Measurements from ENCODE around the gene OTOP1. TPM values are rescaled to one million over a fixed set of nuclear protein-coding genes. Genes with fewer than 3 reads are reported as not detected.
"Not testable (repeated sequence)": the region's sequence is repeated elsewhere in the genome, so short reads cannot be mapped to it uniquely, and the experiment has no call there.

The OTOP1 gene
- total RNA-seq, 4 donors from 2014 or later = 0.72 TPM; not detected in 3

DNA sequence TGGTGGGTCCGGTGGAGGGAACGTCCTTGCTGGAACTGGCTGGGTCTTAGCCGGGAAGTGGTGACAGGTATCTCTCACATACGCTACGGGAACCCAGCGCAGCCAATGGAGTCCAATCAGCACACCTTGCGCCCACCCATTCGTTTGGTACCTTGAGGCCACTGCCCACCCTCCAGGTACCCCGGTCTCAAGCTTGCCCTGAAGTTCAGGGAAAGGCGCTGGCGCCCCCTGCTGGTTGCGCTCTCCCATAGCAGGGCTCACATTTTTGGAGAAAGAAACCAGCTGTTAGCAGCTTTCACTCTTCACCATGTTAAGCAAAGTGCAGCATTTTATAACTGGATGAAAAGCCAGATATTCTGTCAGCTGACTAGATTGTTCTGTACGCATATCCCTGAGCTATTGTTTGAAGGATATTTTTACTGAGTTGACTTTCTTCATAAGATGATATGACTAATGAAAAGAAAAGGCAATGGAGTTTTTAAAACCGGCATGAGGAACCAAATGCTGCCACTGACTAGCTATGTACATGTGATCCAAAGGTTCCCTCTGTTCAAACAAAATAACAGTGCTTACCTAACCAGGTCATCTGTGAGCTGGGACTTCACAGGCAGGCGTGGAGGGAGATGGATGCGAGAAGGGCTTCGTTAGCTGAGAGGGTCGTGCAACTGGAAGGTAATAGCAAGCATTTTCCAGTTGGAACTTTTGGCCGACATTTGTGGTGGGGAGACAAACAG, 43.7 kb downstream of the OTOP1 start:
- TF ChIP-seq, protein P1, sequence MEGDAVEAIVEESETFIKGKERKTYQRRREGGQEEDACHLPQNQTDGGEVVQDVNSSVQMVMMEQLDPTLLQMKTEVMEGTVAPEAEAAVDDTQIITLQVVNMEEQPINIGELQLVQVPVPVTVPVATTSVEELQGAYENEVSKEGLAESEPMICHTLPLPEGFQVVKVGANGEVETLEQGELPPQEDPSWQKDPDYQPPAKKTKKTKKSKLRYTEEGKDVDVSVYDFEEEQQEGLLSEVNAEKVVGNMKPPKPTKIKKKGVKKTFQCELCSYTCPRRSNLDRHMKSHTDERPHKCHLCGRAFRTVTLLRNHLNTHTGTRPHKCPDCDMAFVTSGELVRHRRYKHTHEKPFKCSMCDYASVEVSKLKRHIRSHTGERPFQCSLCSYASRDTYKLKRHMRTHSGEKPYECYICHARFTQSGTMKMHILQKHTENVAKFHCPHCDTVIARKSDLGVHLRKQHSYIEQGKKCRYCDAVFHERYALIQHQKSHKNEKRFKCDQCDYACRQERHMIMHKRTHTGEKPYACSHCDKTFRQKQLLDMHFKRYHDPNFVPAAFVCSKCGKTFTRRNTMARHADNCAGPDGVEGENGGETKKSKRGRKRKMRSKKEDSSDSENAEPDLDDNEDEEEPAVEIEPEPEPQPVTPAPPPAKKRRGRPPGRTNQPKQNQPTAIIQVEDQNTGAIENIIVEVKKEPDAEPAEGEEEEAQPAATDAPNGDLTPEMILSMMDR (IDR thresholded peaks at IDR 0.05) = peak in 1 of 2 donors; percentile 40
- TF ChIP-seq EP300 (IDR thresholded peaks at IDR 0.05) = no peak
- Histone ChIP-seq H3K27me3 (peaks cover 12% of the 10 kb centered on the region), H3K27ac (no peak overlapping the region), H3K36me3 (no peaks in the 10 kb centered on the region), H3K4me1 (no peaks in the 10 kb centered on the region), H3K9me3 (no peaks in the 10 kb centered on the region), H3K4me3 (no peak overlapping the region)
- no peak for DNase-seq (ENCODE audit: low spot score in 2 of 2)
- WGBS = 43% methylated on average over 17 of the region's 19 CpGs

DNA sequence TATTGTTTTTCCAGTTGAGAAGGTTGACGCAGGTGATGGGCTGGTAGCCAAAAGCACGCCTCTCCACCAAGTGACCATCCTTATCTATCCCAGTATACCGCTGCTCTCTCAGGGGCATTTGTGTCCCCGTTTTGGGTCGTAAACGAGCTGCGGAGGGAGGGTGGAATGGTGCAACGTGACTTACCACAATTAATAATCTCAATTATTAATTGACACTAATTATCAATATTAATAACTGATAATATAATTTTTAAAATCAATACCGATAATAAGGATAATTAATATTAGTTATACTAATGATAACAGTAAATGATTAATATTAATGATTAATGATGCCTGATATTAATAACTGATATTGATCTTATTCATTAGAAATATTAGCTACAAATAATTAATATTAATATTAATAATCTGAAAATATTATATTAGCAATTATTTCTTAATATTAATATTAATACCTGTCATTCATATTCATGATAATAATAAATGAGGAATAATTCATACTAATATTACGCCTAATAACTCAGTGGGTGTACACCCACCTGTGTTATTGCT, 56.1 kb downstream of the OTOP1 start:
- 87% methylated on average over 10 of the region's 10 CpGs for WGBS

GRCh38 chr4:4167981-4168780, 58.5 kb downstream of the OTOP1 start:
- not testable (repeated sequence) for H3K4me3 ChIP-seq; H3K36me3 ChIP-seq; H3K27me3 ChIP-seq; DNase-seq (ENCODE audit: low spot score in 2 of 2); H3K27ac ChIP-seq; H3K9me3 ChIP-seq; H3K4me1 ChIP-seq
- 85% methylated on average over 19 of the region's 19 CpGs for WGBS

More for the DNA sequence above, 56.1 kb downstream of the OTOP1 start:
- H3K27me3 ChIP-seq = peaks cover 3% of the 10 kb centered on the region
- no peaks in the 10 kb centered on the region for H3K4me1 ChIP-seq
- DNase-seq (ENCODE audit: low spot score in 2 of 2) = no peak
- H3K4me3 ChIP-seq = no peak overlapping the region
- no peaks in the 10 kb centered on the region for H3K9me3 ChIP-seq
- TF ChIP-seq EP300 (IDR thresholded peaks at IDR 0.05) = no peak
- H3K27ac ChIP-seq = no peak overlapping the region
- no peaks in the 10 kb centered on the region for H3K36me3 ChIP-seq

DNA sequence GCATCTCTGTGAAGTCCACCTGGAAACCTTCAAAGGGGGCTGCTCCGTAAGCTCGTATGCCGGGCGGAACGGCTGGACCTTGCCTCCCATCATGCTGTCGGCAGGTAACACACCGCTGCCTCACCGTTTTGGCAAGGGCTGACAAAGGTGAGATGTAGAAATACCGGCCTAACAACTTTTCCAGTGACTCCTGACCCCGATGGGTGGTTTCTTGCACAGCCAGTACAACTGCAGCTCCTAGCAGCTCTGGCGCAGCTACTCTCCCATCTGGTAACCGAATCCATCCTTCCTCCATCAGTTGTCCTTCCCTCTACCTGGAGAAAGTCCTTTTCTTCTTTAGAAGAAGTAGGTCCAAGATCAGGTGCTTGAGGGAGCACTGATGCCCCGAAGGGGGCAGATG, 59.7 kb downstream of the OTOP1 start:
- H3K9me3 ChIP-seq; H3K4me1 ChIP-seq; H3K36me3 ChIP-seq; H3K4me3 ChIP-seq; H3K27me3 ChIP-seq; DNase-seq (ENCODE audit: low spot score in 2 of 2); H3K27ac ChIP-seq: not testable (repeated sequence)
- WGBS = 23% methylated on average over 10 of the region's 13 CpGs

- not testable (repeated sequence) for H3K9me3 ChIP-seq; H3K36me3 ChIP-seq; H3K27me3 ChIP-seq; DNase-seq (ENCODE audit: low spot score in 2 of 2); H3K27ac ChIP-seq; H3K4me3 ChIP-seq; H3K4me1 ChIP-seq
- 74% methylated on average over 16 of the region's 18 CpGs for WGBS
These were observed 60.9 kb downstream of the OTOP1 start for GRCh38 chr4:4165701-4166392.

DNA sequence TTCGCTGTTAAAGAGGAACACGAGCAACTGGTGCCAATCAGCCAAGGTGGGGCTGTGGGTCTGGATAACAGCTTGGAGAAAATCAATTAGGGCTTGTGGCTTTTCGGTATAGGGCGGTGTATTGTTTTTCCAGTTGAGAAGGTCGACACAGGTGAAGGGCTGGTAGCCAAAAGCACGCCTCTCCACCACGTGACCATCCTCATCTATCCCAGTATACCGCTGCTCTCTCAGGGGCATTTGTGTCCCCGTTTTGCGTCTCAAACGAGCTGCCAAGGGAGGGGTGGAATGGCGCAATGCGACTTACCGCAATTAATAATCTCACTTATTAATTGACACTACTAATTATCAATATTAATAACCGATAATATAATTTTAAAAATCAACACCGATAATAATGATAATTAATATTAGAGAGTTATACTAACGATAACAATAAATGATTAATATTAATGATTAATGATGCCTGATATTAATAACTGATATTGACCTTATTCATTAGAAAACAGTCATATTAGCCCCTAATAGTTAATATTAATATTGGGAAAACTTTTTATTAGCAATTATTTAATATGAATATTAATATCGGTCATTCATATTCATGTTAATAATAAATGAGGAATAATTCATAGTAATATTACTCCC, 62.1 kb downstream of the OTOP1 start:
- H3K9me3 ChIP-seq; DNase-seq (ENCODE audit: low spot score in 2 of 2); H3K4me3 ChIP-seq; H3K4me1 ChIP-seq; H3K27me3 ChIP-seq; H3K36me3 ChIP-seq; H3K27ac ChIP-seq: not testable (repeated sequence)
- WGBS = 90% methylated on average over 17 of the region's 18 CpGs

GRCh38 chr4:4162186-4162585, 64.5 kb downstream of the OTOP1 start:
- not testable (repeated sequence) for H3K27me3 ChIP-seq; H3K4me3 ChIP-seq; H3K9me3 ChIP-seq; H3K27ac ChIP-seq; DNase-seq (ENCODE audit: low spot score in 2 of 2); H3K36me3 ChIP-seq; H3K4me1 ChIP-seq
- 51% methylated on average over 7 of the region's 7 CpGs for WGBS

- not testable (repeated sequence) for H3K4me1 ChIP-seq; H3K27me3 ChIP-seq; H3K4me3 ChIP-seq; H3K36me3 ChIP-seq; H3K27ac ChIP-seq; DNase-seq (ENCODE audit: low spot score in 2 of 2); H3K9me3 ChIP-seq
- 37% methylated on average over 16 of the region's 17 CpGs for WGBS
These were observed 65.6 kb downstream of the OTOP1 start for GRCh38 chr4:4160956-4161665.

GRCh38 chr4:4145622-4146021, 81.1 kb downstream of the OTOP1 start:
- H3K36me3 ChIP-seq; H3K9me3 ChIP-seq; H3K4me3 ChIP-seq; DNase-seq (ENCODE audit: low spot score in 2 of 2); H3K27ac ChIP-seq: not testable (repeated sequence)
- peaks cover 12% of the 10 kb centered on the region for H3K4me1 ChIP-seq
- WGBS = no CpG with 5 or more reads among the region's 8 CpGs
- peaks cover 30% of the 10 kb centered on the region for H3K27me3 ChIP-seq

GRCh38 chr4:4143376-4143775, 83.4 kb downstream of the OTOP1 start:
- not testable (repeated sequence) for H3K9me3 ChIP-seq; H3K27ac ChIP-seq; H3K36me3 ChIP-seq; DNase-seq (ENCODE audit: low spot score in 2 of 2)
- WGBS = no CpG with 5 or more reads among the region's 47 CpGs
- peaks cover 33% of the 10 kb centered on the region for H3K27me3 ChIP-seq
- peak overlapping the region; percentile 6 for H3K4me3 ChIP-seq
- peaks cover 12% of the 10 kb centered on the region for H3K4me1 ChIP-seq

DNA sequence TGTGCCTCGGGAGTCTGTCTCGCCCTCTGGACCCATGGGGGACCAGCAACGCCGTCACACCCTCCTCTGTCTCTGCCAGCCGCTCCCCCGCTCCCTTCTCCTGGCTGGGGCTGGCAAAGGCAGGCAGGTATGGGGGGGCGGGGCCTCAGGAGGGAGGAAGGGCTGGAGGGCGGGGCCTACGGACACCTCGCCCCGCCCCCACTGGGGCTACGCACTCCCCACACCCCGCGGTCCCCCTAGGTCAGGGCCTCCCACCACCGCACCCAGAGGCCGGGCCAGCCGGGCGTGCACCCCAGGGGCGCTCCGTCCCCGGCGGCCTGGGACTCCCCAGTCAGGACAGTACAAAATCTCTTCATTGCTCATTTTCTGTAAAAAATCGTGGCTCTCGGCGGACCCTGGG, 84.0 kb downstream of the OTOP1 start:
- H3K4me1 ChIP-seq = peaks cover 12% of the 10 kb centered on the region
- peak overlapping the region; percentile 6 for H3K4me3 ChIP-seq
- not testable (repeated sequence) for DNase-seq (ENCODE audit: low spot score in 2 of 2); H3K36me3 ChIP-seq; H3K9me3 ChIP-seq; H3K27ac ChIP-seq
- H3K27me3 ChIP-seq = peaks cover 33% of the 10 kb centered on the region
- WGBS = no CpG with 5 or more reads among the region's 25 CpGs
